ENCODE measurements around the gene MBTPS1.

The MBTPS1 gene

GRCh38 chr16:84068783-84069462 lies 47.8 kb downstream of the MBTPS1 start:
- DNase-seq: no peak

DNA sequence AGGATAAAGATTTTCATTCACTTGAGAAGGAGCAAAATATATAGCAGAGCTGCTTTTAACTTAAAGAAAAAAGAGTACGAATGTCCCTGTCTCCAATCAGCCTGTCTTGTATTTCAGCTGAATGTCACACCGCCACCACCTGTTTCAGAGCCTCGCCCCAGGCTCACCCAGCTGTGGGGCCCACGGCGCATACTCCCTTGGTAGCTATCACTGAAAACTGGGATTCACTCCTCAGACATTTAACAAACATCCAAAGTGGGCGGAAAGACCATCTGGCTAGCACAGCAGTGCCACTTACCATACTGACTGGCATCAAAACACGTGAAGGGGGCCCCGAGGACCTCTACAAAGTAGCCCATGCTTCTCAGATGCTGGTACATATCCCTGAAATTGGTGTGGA lies 48.7 kb downstream of the MBTPS1 start:
- no peak for DNase-seq

DNA sequence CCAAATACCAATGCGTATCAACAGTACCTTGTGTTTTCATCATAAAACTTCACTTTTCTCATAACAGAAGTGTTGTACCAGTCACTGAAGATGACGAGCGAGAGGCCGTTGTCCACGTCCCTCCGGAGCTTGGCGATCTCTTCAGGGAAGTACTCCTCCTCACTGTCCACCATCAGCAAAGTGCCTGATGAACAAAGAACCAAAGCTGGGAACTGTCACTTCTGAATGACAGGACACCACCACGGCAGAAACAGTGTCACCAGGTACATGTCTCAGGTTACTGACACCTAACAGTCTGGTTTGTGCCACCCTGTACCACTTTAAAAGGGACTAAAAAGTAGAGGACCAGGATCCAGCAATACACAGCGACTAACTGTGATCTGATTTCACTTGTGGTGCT lies 49.1 kb downstream of the MBTPS1 start:
- no peak for DNase-seq

DNA sequence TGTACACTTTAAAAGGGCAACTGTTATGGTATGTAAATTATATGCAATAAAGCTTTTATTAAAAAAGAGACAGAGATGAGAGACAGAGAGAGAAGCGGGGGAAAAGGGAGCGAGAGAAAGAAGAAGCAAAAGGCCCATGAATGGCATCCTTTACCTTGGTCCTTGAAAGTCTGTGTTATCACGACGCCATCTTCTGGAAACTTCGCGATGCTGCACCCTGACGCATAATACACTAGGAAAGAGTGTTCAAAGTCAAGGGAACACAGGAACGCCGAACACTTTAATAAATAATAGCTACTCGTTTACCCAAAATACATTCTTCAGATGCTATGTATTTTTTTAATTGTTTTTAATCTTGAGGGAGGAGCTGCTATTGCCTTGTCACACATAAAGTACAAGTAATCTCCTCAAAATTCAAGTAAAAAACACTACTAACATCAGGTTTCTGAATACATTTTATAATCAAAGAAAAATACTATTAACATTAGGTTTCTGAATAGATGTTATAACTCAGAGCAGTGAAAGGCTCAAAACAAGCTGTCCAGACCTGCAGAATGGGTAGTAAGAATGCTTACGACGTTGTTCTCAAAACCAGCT lies 51.1 kb downstream of the MBTPS1 start:
- peak; percentile 34 for DNase-seq

- no peak for DNase-seq
These were observed 52.8 kb downstream of the MBTPS1 start for GRCh38 chr16:84063980-84064379.

- DNase-seq: peak; percentile 27
These were observed 53.8 kb downstream of the MBTPS1 start for GRCh38 chr16:84062734-84063640.

GRCh38 chr16:84061236-84061819 lies 55.4 kb downstream of the MBTPS1 start:
- DNase-seq: no peak

DNA sequence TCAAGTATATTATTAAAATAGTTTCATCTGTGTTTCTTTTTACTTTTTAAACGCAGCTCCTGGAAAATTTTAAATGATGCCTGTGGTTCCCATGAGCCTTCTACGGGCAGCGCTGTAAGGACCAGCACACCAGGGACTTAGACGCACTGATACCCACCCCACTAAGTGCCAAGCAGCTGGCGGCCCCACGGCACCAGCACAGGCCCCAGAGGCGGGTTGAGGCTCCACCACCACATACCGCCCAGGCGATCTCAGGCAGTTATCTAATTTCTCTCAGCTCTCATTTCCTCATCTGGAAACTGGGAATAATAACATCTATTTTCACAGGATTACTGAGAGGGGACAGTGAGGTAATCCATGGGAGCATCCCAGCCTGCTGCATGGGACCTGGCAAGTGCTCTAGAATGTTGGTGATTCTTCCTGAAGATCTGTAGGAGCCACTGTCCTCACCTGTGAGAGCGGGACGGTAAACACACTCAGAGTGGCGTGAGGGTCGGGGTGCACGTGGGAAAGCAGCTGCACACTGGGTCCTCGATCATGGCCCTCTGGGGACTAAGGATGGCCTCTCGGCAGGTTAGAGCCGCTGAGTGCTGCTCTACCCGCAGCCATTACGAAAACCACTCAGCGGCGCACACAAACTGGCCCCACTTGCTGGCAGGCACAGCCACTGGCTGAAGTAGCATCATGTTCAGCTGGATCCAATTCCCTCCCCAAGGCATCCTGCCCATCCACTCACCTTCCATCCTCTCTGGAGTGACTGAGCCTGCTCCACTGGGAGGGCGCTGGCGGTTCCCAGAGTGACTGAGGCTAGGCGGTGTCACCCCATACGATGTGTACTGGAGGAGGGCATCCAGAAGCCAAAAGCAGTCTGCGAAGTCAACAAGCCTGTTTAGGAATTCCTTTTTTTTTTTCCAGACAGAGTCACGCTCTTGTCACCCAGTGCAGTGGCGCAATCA lies 56.5 kb downstream of the MBTPS1 start:
- no peak for DNase-seq

DNA sequence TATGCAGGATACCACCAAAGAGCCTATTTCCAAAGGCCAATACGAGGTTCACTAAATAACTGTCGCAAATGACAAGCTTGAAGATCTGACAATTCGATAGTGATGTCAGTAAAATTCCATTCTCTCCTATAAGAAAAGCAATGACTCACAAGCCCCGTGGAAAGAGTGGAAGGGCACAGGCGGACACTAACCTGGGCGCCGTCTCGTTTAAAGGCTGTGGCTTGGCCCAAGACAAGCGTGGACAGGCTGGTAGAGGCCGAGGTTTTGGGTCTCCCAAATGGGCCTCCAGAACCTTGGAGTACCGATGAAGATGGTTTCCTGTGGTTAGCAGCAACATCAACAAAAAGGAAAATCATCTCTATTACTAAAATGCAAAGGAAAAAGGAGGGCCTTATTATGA lies 57.6 kb downstream of the MBTPS1 start:
- no peak for DNase-seq

GRCh38 chr16:84058664-84059063 lies 58.1 kb downstream of the MBTPS1 start:
- no peak for DNase-seq

GRCh38 chr16:84058211-84058610 lies 58.5 kb downstream of the MBTPS1 start:
- DNase-seq: no peak

GRCh38 chr16:84056933-84057332 lies 59.8 kb downstream of the MBTPS1 start:
- DNase-seq: no peak

DNA sequence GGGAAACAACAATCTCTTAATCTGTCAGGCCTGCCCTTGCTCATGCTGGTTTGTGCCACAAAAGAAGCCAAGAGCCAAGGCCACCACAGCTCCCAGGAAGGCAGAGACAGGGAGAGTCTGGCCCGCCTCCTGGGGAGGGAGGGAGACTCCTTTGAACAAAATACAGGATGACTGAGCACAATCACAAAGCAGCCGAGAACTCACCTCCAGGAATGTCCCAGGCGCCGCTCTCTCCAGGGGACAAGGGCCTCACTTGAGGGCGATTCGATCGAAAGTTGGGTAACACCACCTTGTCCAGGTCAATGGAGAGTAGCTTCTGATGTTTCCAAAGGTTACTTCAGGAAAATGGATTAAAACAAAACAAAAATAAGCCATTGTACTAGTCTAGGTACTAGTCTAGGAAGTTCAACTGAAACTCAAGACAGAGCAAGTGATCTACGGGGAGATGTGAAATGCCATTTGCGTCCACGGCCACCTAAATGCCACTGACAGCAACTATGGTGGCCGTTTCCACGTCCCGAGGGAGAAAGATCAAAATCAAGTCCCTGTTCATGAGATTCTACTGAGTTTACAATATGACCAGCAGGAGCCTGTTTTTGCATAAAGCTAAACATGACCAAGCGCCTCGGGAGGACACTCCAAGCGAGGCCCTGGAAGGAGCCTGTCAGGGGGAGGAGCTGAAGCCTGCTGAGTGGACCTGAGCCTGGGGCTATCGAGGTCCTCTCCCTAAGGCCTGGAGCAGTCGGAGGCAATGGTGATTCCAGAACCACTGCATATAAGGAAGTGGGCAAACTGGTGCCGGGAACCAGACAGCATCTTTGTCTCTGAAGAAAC lies 60.7 kb downstream of the MBTPS1 start:
- no peak for DNase-seq

GRCh38 chr16:84055366-84055765 lies 61.4 kb downstream of the MBTPS1 start:
- no peak for DNase-seq

GRCh38 chr16:84054916-84055315 lies 61.8 kb downstream of the MBTPS1 start:
- no peak for DNase-seq

- no peak for DNase-seq
These were observed 62.5 kb downstream of the MBTPS1 start for GRCh38 chr16:84054271-84054670.

GRCh38 chr16:84053237-84053636 lies 63.5 kb downstream of the MBTPS1 start:
- no peak for DNase-seq

- no peak for DNase-seq
These were observed 64.6 kb downstream of the MBTPS1 start for GRCh38 chr16:84052071-84052622.

GRCh38 chr16:84050316-84050715 lies 66.4 kb downstream of the MBTPS1 start:
- DNase-seq: no peak

- no peak for DNase-seq
These were observed 67.2 kb downstream of the MBTPS1 start for GRCh38 chr16:84049403-84050060.
